Gastroesophageal sphincter (tissue), 4 donors: Measurements from ENCODE around the gene YJU2. TPM values are rescaled to one million over a fixed set of nuclear protein-coding genes. Genes with fewer than 3 reads are reported as not detected.

Experiments used
- ATAC-seq: fragments of 150-250 bp; one replicate; pipeline ENCODE4 v1.9.1; 2016; ENCODE audit warnings: mild to moderate bottlenecking, moderate library complexity
- H3K27ac ChIP-seq, 4 donors: fragments of 200-600 bp; sonication (generic) in 3 of 4; 1 replicate in 3 of 4; 2 replicates in 1 of 4; pipeline ENCODE4 v1.5.1; 2016 to 2019
- H3K27me3 ChIP-seq: fragments of 200-600 bp; sonication (generic); one replicate; pipeline ENCODE4 v1.5.1; 2019
- H3K36me3 ChIP-seq, 2 donors: fragments of 200-600 bp; sonication (generic); one replicate each; pipeline ENCODE4 v1.5.1; 2019; ENCODE audit warnings: control low read depth in 1 of 2
- H3K4me1 ChIP-seq, 3 donors: fragments of 200-600 bp; sonication (generic); 1 replicate in 2 of 3; 2 replicates in 1 of 3; pipeline ENCODE4 v1.5.1; 2016 to 2019; ENCODE audit warnings: control low read depth in 2 of 3
- H3K4me3 ChIP-seq, 2 donors: fragments of 200-600 bp; sonication (generic); one replicate each; pipeline ENCODE4 v1.5.1; 2019; ENCODE audit warnings: mild to moderate bottlenecking in 1 of 2, moderate library complexity in 1 of 2
- H3K9me3 ChIP-seq, 3 donors: fragments of 200-600 bp; sonication (generic); one replicate each; pipeline ENCODE4 v1.5.1; 2017 to 2019; ENCODE audit warnings: control low read depth in 2 of 3
- EP300 ChIP-seq: sonication (generic); formaldehyde crosslinking; IDR thresholded peaks from one replicate; pipeline ENCODE4 v1.6.1; 2017; ENCODE audit warnings: antibody characterized with exemption, mild to moderate bottlenecking
- POLR2A ChIP-seq, 2 donors: fragments of 450-650 bp; IDR thresholded peaks; one replicate each; pipeline ENCODE4 v1.6.1; 2017; ENCODE audit warnings: antibody characterized with exemption in 2 of 2, mild to moderate bottlenecking in 2 of 2, moderate library complexity in 1 of 2
- POLR2AphosphoS5 ChIP-seq: sonication (generic); formaldehyde crosslinking; IDR thresholded peaks from one replicate; pipeline ENCODE4 v1.6.1; 2017; ENCODE audit warnings: antibody characterized with exemption
- WGBS, 2 donors: methylation state at CpG; one replicate each; pipeline ENCODE4 v1.1.5; 2018; ENCODE audit warnings: low coverage in 1 of 2; 5-methylcytosine and 5-hydroxymethylcytosine counted together
- total RNA-seq, 4 donors: library from RNA; depleted of rRNA; stranded (reverse); fragments of >200 nt; gene quantifications; one replicate each; pipeline ENCODE4 v1.1.0, GENCODE V29; 2016
- TF ChIP-seq, protein P1 (sequence below), 4 experiments: fragments of 200-600 bp in 2 of 4; fragments of 450-650 bp in 2 of 4; sonication (generic) in 1 of 4; IDR thresholded peaks; one replicate each; pipeline ENCODE4 v1.5.1; 2017 to 2019; ENCODE audit warnings: antibody characterized with exemption in 4 of 4, mild to moderate bottlenecking in 2 of 4, moderate library complexity in 2 of 4

Gene YJU2
- total RNA-seq, 4 donors from 2014 or later = 20.0 to 24.6 (median 21.6) TPM

DNA sequence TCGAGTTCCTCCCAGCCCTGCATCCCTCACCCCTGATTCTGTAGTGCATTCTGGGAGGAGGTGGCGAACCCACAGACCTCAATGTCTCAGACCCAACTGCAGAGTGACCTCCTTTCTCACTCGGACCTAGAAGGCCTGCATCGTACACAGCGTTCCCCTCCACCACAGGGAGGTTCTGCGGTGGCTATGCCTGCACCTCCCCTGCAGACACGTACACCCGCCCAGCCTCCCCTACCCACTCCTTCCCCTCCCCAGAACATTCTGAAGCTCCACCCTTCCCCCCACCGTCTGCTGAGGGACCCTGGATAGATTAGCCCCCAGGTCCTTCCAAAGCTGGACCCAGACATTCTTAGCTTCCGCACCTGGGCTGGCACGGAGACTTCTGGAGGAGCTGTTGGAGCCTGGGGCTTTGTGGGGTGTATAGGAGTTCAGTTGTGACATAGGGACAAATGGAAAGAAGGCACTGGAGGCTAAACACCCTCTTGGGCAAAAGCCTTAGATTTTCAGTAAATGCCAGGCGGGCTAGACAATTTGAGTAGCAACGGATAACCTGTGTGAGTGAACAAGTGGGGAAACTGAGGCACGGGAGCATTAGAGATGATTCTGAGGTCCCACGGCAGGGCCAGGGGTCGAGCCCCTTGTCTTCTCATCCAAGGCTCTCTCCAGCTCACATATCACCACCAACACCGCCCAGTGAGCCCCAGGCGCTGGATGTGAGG, 57.1 kb downstream of the YJU2 start:
- Histone ChIP-seq H3K27me3 (peaks cover 42% of the 10 kb centered on the region), H3K4me1 (peaks cover 0 to 9% (median 4%) of the 10 kb centered on the region in 3 donors), H3K27ac (no peak overlapping the region), H3K36me3 (no peaks in the 10 kb centered on the region), H3K4me3 (peak overlapping the region in 1 of 2 donors; percentile 38), H3K9me3 (no peaks in the 10 kb centered on the region)
- no peak for ATAC-seq
- WGBS, 2 donors = 29 to 43% methylated on average over 5 to 15 of the region's 18 CpGs
- TF ChIP-seq EP300 (no peak), POLR2A (IDR thresholded peaks at IDR 0.05) (no peak), POLR2AphosphoS5 (no peak)
- TF ChIP-seq, protein P1, sequence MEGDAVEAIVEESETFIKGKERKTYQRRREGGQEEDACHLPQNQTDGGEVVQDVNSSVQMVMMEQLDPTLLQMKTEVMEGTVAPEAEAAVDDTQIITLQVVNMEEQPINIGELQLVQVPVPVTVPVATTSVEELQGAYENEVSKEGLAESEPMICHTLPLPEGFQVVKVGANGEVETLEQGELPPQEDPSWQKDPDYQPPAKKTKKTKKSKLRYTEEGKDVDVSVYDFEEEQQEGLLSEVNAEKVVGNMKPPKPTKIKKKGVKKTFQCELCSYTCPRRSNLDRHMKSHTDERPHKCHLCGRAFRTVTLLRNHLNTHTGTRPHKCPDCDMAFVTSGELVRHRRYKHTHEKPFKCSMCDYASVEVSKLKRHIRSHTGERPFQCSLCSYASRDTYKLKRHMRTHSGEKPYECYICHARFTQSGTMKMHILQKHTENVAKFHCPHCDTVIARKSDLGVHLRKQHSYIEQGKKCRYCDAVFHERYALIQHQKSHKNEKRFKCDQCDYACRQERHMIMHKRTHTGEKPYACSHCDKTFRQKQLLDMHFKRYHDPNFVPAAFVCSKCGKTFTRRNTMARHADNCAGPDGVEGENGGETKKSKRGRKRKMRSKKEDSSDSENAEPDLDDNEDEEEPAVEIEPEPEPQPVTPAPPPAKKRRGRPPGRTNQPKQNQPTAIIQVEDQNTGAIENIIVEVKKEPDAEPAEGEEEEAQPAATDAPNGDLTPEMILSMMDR (IDR thresholded peaks at IDR 0.05) = no peak

GRCh38 chr19:4304538-4305256, 57.8 kb downstream of the YJU2 start, which contains the start of gene FSD1:
TSS of gene FSD1 (plus strand) at chr19:4304598. CDS start at chr19:4304747, 149 bp downstream.
- H3K36me3 ChIP-seq = no peaks in the 10 kb centered on the region
- TF ChIP-seq EP300 (no peak), POLR2A (IDR thresholded peaks at IDR 0.05) (no peak), POLR2AphosphoS5 (no peak)
- TF ChIP-seq, protein P1 (IDR thresholded peaks at IDR 0.05) = no peak
- 4% methylated on average over 4 of the region's 63 CpGs; no CpG with 5 or more reads in 1 of the 2 donors for WGBS, 2 donors
- H3K27ac ChIP-seq = no peak within 1 kb of the TSS
- peaks cover 0 to 9% (median 4%) of the 10 kb centered on the region in 3 donors for H3K4me1 ChIP-seq
- H3K4me3 ChIP-seq = peak within 1 kb of the TSS in 1 of 2 donors; percentile 38
- no peak for ATAC-seq
- H3K27me3 ChIP-seq = peaks cover 42% of the 10 kb centered on the region
- no peaks in the 10 kb centered on the region for H3K9me3 ChIP-seq

GRCh38 chr19:4305257-4305612, 58.4 kb downstream of the YJU2 start:
- H3K9me3 ChIP-seq = no peaks in the 10 kb centered on the region
- H3K4me3 ChIP-seq = no peak overlapping the region
- no peaks in the 10 kb centered on the region for H3K36me3 ChIP-seq
- no peak for TF ChIP-seq POLR2AphosphoS5
- TF ChIP-seq POLR2A (IDR thresholded peaks at IDR 0.05) = no peak
- no peak for TF ChIP-seq EP300
- TF ChIP-seq, protein P1 (IDR thresholded peaks at IDR 0.05) = no peak
- peaks cover 0 to 9% (median 4%) of the 10 kb centered on the region in 3 donors for H3K4me1 ChIP-seq
- H3K27me3 ChIP-seq = peaks cover 42% of the 10 kb centered on the region
- 40 to 80% methylated on average over 1 to 3 of the region's 7 CpGs for WGBS, 2 donors
- no peak for ATAC-seq
- no peak overlapping the region for H3K27ac ChIP-seq

GRCh38 chr19:4305659-4306058, 58.8 kb downstream of the YJU2 start:
- no peak overlapping the region for H3K27ac ChIP-seq
- 50% methylated on average over 2 of the region's 16 CpGs; no CpG with 5 or more reads in 1 of the 2 donors for WGBS, 2 donors
- peaks cover 0 to 9% (median 4%) of the 10 kb centered on the region in 3 donors for H3K4me1 ChIP-seq
- no peaks in the 10 kb centered on the region for H3K36me3 ChIP-seq
- no peak for ATAC-seq
- peaks cover 42% of the 10 kb centered on the region for H3K27me3 ChIP-seq
- TF ChIP-seq EP300 (no peak), POLR2A (IDR thresholded peaks at IDR 0.05) (no peak), POLR2AphosphoS5 (no peak)
- TF ChIP-seq, protein P1 (IDR thresholded peaks at IDR 0.05) = no peak
- H3K9me3 ChIP-seq = no peaks in the 10 kb centered on the region
- no peak overlapping the region for H3K4me3 ChIP-seq
